Left kidney (tissue), 2 donors: ENCODE measurements around the gene WBP2. TPM values are rescaled to one million over a fixed set of nuclear protein-coding genes. Genes with fewer than 3 reads are reported as not detected.

Experiments
- DNase-seq: peaks from one replicate; pipeline ENCODE4 v3.0.0-alpha.2; 2013
- polyA plus RNA-seq: library from polyadenylated mRNA; unstranded; fragments of 120-200 nt; gene quantifications from one replicate; pipeline ENCODE4 v1.2.1, GENCODE V29; 2013; ENCODE audit not compliant: insufficient read length

The WBP2 gene
- polyA plus RNA-seq, 1 donor = 75.9 TPM

GRCh38 chr17:75831032-75831571 lies 24.0 kb downstream of the WBP2 start:
- no peak for DNase-seq

GRCh38 chr17:75830164-75831031 lies 24.7 kb downstream of the WBP2 start:
- no peak for DNase-seq

GRCh38 chr17:75829747-75830146 lies 25.4 kb downstream of the WBP2 start:
- no peak for DNase-seq

GRCh38 chr17:75828741-75829140 lies 26.4 kb downstream of the WBP2 start:
- DNase-seq = no peak

- DNase-seq = no peak
Observed at GRCh38 chr17:75828076-75828400, 27.1 kb downstream of the WBP2 start.

- no peak for DNase-seq
Observed at GRCh38 chr17:75827308-75828075, 27.6 kb downstream of the WBP2 start.

- no peak for DNase-seq
Observed at GRCh38 chr17:75826561-75827307, 28.4 kb downstream of the WBP2 start.

- DNase-seq = no peak
Observed at GRCh38 chr17:75825748-75826370, 29.3 kb downstream of the WBP2 start.

GRCh38 chr17:75825149-75825552 lies 30.0 kb downstream of the WBP2 start:
- no peak for DNase-seq

- no peak for DNase-seq
Observed at GRCh38 chr17:75824666-75825065, 30.5 kb downstream of the WBP2 start.

GRCh38 chr17:75824050-75824552 lies 31.0 kb downstream of the WBP2 start:
- DNase-seq = no peak

GRCh38 chr17:75823257-75824041 lies 31.7 kb downstream of the WBP2 start:
- no peak for DNase-seq

GRCh38 chr17:75822800-75823166 lies 32.4 kb downstream of the WBP2 start:
- DNase-seq = no peak

GRCh38 chr17:75822119-75822799 lies 32.9 kb downstream of the WBP2 start:
- DNase-seq = no peak

- no peak for DNase-seq
Observed at GRCh38 chr17:75821552-75821951, 33.6 kb downstream of the WBP2 start.

- DNase-seq = no peak
Observed at GRCh38 chr17:75820094-75821080, 34.7 kb downstream of the WBP2 start.

GRCh38 chr17:75819678-75820077 lies 35.5 kb downstream of the WBP2 start:
- DNase-seq = no peak

- no peak for DNase-seq
Observed at GRCh38 chr17:75819116-75819515, 36.0 kb downstream of the WBP2 start.

GRCh38 chr17:75818326-75818885 lies 36.7 kb downstream of the WBP2 start:
- no peak for DNase-seq
